ENCODE data around the gene SORCS3. TPM values are rescaled to one million over a fixed set of nuclear protein-coding genes. Genes with fewer than 3 reads are reported as not detected.

Gene SORCS3
- total and polyA plus RNA-seq, 4 donors = 0.93 TPM; not detected in 3

- WGBS = 94% methylated on average over 1 of the region's 1 CpG
- peaks cover 0 to 2% (median 0%) of the 10 kb centered on the region in 4 donors for H3K27me3 ChIP-seq (ENCODE audit: control insufficient read depth in 4 of 4, insufficient read depth in 4 of 4, low read length in 3 of 4)
- no peaks in the 10 kb centered on the region for H3K36me3 ChIP-seq (ENCODE audit: control insufficient read depth in 4 of 4, insufficient read depth in 3 of 4, low read depth in 1 of 4, low read length in 3 of 4)
- no peaks in the 10 kb centered on the region for H3K9me3 ChIP-seq (ENCODE audit: control insufficient read depth in 4 of 4, low read length in 3 of 4)
- no peak overlapping the region for H3K27ac ChIP-seq (ENCODE audit: low read depth in 1 of 2, low read length in 2 of 2)
- H3K4me1 ChIP-seq (ENCODE audit: control insufficient read depth in 4 of 4, insufficient read depth in 4 of 4, low read length in 3 of 4) = no peaks in the 10 kb centered on the region
- no peak overlapping the region for H3K4me3 ChIP-seq (ENCODE audit: low read depth in 1 of 3, low read length in 3 of 3)
- H3K9ac ChIP-seq (ENCODE audit: low read depth in 1 of 2, low read length in 2 of 2) = no peak overlapping the region
- TF ChIP-seq HNF4A (conservative IDR thresholded peaks at IDR 0.05) = no peak
- TF ChIP-seq, protein P1, sequence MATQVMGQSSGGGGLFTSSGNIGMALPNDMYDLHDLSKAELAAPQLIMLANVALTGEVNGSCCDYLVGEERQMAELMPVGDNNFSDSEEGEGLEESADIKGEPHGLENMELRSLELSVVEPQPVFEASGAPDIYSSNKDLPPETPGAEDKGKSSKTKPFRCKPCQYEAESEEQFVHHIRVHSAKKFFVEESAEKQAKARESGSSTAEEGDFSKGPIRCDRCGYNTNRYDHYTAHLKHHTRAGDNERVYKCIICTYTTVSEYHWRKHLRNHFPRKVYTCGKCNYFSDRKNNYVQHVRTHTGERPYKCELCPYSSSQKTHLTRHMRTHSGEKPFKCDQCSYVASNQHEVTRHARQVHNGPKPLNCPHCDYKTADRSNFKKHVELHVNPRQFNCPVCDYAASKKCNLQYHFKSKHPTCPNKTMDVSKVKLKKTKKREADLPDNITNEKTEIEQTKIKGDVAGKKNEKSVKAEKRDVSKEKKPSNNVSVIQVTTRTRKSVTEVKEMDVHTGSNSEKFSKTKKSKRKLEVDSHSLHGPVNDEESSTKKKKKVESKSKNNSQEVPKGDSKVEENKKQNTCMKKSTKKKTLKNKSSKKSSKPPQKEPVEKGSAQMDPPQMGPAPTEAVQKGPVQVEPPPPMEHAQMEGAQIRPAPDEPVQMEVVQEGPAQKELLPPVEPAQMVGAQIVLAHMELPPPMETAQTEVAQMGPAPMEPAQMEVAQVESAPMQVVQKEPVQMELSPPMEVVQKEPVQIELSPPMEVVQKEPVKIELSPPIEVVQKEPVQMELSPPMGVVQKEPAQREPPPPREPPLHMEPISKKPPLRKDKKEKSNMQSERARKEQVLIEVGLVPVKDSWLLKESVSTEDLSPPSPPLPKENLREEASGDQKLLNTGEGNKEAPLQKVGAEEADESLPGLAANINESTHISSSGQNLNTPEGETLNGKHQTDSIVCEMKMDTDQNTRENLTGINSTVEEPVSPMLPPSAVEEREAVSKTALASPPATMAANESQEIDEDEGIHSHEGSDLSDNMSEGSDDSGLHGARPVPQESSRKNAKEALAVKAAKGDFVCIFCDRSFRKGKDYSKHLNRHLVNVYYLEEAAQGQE (IDR thresholded peaks at IDR 0.05) = no peak
- TF ChIP-seq, protein P2, sequence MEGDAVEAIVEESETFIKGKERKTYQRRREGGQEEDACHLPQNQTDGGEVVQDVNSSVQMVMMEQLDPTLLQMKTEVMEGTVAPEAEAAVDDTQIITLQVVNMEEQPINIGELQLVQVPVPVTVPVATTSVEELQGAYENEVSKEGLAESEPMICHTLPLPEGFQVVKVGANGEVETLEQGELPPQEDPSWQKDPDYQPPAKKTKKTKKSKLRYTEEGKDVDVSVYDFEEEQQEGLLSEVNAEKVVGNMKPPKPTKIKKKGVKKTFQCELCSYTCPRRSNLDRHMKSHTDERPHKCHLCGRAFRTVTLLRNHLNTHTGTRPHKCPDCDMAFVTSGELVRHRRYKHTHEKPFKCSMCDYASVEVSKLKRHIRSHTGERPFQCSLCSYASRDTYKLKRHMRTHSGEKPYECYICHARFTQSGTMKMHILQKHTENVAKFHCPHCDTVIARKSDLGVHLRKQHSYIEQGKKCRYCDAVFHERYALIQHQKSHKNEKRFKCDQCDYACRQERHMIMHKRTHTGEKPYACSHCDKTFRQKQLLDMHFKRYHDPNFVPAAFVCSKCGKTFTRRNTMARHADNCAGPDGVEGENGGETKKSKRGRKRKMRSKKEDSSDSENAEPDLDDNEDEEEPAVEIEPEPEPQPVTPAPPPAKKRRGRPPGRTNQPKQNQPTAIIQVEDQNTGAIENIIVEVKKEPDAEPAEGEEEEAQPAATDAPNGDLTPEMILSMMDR (IDR thresholded peaks at IDR 0.05; ENCODE audit: low read depth, low read length, missing input control) = no peak
- no peak for TF ChIP-seq YY1 (IDR thresholded peaks at IDR 0.05)
- no peak for TF ChIP-seq RXRA (IDR thresholded peaks at IDR 0.05)
- TF ChIP-seq JUND (IDR thresholded peaks at IDR 0.05) = no peak
- TF ChIP-seq FOXA2 (IDR thresholded peaks at IDR 0.05) = no peak
- TF ChIP-seq NR2F2 (IDR thresholded peaks at IDR 0.05) = no peak
- TF ChIP-seq MAX (IDR thresholded peaks at IDR 0.05) = no peak
- TF ChIP-seq, protein P3, sequence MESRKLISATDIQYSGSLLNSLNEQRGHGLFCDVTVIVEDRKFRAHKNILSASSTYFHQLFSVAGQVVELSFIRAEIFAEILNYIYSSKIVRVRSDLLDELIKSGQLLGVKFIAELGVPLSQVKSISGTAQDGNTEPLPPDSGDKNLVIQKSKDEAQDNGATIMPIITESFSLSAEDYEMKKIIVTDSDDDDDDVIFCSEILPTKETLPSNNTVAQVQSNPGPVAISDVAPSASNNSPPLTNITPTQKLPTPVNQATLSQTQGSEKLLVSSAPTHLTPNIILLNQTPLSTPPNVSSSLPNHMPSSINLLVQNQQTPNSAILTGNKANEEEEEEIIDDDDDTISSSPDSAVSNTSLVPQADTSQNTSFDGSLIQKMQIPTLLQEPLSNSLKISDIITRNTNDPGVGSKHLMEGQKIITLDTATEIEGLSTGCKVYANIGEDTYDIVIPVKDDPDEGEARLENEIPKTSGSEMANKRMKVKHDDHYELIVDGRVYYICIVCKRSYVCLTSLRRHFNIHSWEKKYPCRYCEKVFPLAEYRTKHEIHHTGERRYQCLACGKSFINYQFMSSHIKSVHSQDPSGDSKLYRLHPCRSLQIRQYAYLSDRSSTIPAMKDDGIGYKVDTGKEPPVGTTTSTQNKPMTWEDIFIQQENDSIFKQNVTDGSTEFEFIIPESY (IDR thresholded peaks at IDR 0.05) = no peak
- no peak for TF ChIP-seq TAF1 (conservative IDR thresholded peaks at IDR 0.05)
- TF ChIP-seq GABPA (IDR thresholded peaks at IDR 0.05 in 1 of 2, conservative IDR thresholded peaks at IDR 0.05 in 1 of 2) = no peak
- TF ChIP-seq RAD21 (IDR thresholded peaks at IDR 0.05) = no peak
- no peak for TF ChIP-seq FOXA1 (IDR thresholded peaks at IDR 0.05)
- TF ChIP-seq HNF4G (IDR thresholded peaks at IDR 0.05) = no peak
- TF ChIP-seq SP1 (IDR thresholded peaks at IDR 0.05) = no peak
- TF ChIP-seq EGR1 (IDR thresholded peaks at IDR 0.05; ENCODE audit: low read depth in 2 of 2) = no peak
- TF ChIP-seq, protein P4, sequence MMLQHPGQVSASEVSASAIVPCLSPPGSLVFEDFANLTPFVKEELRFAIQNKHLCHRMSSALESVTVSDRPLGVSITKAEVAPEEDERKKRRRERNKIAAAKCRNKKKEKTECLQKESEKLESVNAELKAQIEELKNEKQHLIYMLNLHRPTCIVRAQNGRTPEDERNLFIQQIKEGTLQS (IDR thresholded peaks at IDR 0.05) = no peak
- no peak for DNase-seq (ENCODE audit: low spot score)
Observed at GRCh38 chr10:104622175-104622574, 18.9 kb upstream of the SORCS3 start.
